Inflammatory macrophage treated with lipopolysaccharide for 1 hour (primary cell): Measurements from ENCODE around the gene SCRG1.
A peak's percentile ranks its signal among the peaks of the same experiment; 100 is the strongest.

Experiments used
- DNase-seq, 2 donors: peaks; one replicate each; pipeline ENCODE4 v3.0.0-alpha.2; 2020 to 2022

Gene SCRG1

DNA sequence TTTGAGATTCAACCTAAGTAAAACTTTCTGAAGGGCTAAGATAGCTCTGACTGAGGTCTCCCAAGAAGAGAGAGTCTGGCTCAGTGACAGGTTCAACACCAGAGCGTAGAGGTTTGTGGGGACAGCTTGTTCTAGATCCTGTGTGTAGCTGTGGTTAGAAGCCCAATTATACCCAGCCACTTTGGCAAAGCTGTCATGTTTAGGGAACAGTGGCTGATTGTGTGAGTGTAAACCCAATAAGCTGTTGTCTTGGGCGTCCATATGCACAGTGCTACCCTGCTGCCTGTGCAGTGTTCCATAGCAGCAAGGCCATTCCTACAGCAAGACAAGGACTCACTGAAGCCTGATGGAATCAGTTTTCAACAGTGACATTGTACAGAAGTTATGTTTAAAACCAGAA lies 11.2 kb upstream of the SCRG1 start:
- DNase-seq, result no peak

DNA sequence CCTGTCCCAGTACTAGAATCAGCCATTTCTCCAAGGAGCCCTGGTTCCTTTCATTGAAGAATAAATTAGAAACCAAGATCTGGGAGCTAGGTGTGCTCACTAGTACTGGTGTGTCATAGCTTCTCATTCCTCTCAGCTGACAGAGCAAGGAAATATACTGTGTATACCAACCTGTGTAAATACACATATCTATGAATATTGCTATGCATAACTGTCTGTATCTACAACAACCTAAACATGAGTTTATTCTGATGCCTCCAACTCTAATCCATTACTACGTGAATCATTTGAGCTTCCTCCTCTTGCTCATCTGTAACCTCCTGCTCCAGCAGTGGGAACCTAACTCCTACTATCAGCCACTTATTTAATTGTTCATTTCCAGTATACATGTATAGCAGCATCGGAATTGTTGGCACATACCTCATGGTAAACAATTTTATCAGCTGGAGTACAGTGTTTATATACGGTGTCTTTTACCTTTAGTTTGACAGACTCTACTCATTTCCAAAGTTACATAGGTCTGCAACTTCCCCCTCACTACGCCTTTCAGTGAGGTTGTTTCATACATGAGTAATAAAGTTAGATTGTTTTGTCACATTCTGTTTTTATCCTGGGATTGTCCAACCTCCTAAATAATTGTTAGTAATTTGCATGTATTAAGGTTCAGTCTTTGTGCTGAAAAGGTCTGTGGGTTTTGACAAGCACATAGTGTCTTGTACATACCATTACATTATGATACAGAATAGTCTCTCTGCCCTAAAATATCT lies 7.1 kb upstream of the SCRG1 start:
- DNase-seq, result no peak

DNA sequence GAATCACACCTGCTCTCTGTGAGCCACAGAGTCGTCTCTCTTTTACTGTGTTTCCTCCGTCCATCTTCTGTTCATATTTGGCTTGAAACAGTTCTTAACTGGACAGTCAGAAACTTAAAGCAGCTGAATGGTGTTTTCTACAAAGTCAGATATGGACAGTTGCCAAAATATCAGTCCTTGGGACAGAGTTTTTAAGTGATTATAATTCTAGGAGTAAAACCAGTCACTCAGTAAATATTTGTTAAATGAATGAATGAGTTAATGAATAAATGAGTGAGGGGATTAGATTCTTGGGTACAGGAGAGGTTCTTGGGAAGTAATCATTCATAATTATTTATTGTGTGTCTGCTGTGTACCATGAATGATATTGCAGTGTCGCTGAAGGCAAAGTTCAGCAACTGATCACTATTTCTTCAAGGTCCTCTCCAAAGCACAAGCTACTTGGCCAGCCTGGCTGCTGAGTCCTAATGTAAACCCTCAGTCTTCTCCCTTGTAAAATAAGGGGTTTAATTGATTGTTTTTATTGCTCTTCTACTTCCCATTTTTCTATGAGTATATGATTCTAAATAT lies 5.5 kb upstream of the SCRG1 start:
- DNase-seq, result no peak

DNA sequence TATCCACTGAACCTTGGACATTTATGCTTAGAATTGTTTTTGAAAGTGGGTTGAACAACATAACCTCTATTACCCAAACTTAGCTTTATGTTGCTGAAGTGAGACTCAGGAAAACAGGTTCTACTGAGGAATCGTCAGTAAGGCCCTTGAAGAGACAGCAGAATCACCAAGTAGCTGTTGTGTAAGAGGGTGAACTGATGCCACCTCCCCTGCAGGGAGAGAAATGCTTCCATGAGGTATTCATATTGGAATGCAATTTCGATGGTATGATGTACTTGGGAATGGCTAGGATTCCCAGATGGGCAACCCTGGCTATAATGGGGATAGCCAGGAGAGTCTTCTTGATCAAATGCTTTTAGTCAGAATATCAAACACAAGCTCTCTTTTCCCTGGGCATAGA lies 4.1 kb upstream of the SCRG1 start:
- DNase-seq, result no peak

DNA sequence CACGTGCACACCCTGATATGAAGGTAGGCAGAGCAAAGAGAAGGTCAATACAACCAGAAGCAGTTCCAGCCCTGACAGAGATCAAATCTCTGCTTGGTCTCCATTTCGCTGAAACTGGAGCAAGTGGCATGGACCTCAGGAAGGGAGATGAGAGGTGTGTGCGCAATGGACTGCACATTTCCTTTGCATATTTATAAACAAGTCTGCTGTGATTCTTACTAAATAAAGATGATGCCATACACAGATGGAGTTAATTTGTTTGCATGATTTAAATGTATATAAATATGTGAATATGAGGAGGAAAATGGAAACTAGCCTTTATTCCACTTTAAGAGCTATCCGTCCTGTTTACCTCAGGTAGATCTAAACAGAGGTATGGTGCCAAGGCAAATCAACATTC lies 2.1 kb upstream of the SCRG1 start:
- no peak for DNase-seq

DNA sequence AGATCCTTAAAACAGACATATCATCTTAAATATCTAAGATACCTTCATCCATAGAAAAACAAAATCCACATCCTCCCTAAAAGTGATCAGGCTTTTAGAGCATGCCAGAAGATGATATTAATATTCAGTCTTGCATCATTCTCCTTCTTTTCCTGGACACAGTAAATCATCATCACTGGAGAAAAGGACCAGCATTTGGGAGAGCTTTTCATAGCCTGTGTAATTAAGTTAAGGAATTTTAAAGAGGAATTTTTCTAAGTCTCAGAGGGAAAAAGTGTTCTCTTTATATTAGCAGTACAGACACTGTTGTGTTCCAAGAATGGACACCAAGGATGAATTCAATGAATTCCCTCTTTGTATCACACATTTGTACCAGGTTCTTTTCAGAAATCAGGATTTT lies 696 bp downstream of the SCRG1 start:
- DNase-seq, result no peak

DNA sequence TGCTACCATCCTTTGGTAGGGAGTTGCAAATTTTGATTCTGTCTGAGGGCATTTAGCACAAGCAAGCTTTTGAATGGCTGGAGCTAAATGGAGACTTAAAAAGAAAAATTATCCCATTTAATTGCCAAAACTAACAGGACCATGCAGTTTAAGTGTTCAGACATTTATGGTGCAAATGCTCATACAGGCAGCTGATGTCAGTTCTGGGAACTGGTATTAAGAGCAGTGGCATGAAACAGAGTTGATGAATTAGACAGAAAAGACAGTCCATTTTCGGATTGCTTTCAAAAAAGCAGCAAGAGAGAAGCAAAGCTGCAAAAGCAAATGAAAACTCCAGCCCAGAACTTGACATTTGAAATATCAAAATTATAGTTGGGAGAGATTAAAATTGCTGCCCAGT lies 1.3 kb downstream of the SCRG1 start:
- no peak for DNase-seq

DNA sequence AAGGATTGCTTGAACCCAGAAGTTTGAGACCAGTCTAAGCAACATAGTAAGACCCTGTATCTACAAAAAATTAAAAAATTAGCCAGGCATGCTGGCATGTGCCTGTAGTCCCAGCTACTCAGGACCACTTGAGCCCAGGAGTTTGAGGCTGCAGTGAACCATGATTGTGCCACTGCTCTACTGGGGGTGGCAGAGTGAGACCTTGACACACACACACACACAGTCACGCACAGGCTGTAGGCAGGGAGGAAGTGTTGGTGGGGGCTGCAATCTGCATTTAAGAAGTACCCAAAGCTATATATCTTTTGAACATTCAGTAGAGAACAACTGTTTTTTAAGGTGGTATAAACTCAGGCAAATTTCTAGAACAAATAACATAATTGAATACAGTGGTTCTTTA lies 7.2 kb downstream of the SCRG1 start:
- peak in 1 of 2 donors; percentile 22 for DNase-seq

DNA sequence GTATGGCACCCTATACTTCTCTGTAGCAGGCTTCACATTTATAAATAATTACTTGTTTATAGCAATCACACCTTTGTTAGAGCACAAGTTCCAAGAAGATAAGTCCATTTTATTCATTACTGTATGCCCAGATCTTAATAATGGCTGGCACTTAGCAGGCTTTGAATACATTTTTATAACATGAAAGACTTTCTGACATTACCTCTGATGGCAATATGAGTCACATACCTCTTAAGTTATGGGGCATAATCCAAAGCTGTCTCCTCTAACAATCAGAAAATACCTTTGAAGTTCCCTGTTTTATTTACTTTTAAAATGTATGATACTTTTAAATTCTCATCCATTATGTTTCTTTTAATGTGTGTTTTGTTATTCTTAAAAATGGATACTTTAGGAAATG lies 12.2 kb downstream of the SCRG1 start:
- DNase-seq, result no peak

DNA sequence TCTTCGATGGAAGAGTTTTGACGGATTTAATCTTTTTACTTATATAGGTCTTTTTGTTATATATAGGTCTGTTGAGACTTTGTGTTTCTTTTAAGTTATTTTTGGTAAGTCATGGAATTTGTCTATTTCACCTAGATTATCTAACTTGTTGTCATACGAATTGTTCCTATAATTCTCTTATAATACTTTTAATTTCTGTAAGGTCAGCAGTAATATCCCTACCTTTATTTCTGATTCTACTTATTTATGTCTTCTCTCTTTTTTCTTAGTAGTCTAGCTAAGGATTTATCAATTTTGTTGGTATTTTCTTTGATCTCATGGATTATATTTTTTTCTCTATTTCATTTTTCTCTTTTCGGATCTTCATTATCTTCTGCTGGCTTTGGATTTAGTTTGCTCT lies 16.6 kb downstream of the SCRG1 start:
- DNase-seq, result no peak

DNA sequence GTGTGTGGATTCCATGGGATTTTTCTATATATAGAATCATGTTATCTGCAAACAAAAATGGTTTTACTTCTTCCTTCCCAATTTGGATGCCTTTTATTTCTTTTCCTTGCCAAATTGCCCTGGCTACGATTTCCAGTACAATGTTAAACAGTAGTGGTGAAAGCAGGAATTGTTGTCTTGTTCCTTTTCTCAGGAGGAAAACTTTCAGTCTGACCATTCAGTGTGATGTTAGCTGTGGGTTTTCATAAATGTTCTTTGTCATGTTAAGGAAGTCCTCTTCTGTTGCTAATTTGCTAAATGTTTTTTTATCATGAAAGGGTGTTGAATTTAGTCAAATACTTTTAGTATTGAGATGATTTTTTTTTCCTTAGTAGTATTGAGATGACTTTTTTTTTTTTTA lies 17.3 kb downstream of the SCRG1 start:
- no peak for DNase-seq

DNA sequence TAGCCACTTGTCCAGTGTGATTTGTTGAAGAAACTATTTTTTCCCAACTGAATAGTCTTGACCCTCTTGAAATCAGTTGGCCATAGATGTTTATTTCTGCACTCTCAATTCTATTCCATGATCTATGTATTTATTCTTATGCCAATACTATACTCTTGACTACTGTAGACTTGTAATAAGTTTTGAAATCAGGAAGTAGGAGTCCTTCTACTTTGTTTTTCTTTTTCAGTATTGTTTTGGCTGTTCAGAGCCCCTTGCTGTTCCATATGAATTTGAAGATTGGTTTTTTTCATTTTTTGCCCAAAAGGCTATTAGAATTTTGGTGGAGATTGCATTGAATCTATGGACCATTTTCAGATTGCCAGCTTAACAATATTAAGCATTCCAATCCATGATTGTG lies 17.9 kb downstream of the SCRG1 start:
- no peak for DNase-seq

DNA sequence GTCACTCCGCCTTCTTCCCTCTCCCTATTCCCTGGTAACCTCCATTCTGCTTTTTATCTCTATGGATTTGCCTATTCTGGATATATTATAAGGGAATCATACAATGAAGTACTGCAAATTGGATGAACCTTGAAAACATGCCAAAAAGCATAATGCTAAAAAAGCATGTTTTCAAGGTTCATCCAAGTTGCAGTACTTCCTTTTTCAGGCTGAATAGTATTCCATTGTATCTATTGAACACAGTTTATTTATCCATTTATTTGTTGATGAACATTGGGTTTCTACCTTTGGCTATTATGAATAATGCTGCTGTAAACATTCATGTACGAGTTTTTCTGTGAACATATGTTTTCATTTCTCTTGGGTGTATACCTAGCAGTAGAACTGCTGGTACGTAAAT lies 19.0 kb downstream of the SCRG1 start:
- no peak for DNase-seq

DNA sequence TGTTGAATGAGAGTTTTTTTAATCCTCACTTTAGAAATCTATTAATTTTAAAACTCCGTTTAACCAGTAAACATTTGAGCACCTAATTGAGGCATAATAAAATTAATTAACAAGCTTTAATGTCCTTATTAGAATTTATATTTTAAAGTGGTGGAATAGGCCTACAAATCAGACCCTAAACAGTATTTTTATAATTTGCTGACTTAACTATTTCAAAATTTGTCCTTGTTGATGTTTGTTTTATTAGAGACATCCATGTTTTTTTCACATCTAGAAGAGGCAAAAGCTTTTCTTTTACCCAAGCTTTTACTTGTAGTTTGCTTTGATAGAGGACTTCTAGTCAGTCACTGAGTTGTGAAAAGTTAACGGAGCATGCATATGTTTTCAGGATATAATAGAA lies 24.3 kb downstream of the SCRG1 start:
- no peak for DNase-seq

DNA sequence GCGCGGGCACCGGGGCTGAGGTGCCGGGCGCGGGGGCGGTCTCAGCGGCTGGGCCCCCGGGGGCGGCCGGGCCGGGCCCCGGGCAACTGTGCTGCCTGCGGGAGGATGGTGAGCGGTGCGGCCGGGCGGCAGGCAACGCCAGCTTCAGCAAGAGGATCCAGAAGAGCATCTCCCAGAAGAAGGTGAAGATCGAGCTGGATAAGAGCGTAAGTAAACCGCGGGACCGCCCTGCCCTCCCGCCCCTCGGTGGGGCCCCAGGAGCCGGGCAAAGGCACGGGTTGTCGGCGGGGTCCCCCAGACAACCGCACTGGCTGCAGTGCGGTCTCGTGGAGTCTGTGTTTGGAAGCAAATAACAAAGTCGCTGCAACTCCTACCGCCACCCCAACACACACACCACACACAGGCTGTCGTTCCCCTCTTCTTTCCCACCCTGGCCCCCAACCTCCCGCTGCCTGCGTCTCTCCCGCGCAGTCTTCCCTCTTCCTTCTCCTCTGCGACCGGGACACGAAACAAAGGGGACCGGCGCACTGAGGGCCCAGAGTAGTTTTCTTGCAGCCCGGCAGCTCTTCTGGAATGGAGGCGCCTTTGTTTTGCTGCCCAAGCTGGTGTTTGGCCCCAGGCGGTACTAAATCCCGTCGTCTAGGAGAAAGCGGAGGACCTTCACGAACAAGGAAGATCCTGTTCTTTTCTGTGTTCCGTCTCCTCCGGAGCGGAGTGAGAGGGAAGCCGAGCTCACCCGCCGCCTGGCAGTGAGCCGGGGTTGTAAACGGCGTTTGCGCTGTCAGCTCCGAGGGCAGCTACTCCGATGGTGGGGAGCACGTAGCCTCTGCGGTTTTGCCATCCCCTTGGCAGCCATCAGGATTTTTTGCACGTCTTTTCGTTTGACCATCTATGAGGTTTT lies 27.4 kb downstream of the SCRG1 start:
- peak; percentile 56 to 65 for DNase-seq

DNA sequence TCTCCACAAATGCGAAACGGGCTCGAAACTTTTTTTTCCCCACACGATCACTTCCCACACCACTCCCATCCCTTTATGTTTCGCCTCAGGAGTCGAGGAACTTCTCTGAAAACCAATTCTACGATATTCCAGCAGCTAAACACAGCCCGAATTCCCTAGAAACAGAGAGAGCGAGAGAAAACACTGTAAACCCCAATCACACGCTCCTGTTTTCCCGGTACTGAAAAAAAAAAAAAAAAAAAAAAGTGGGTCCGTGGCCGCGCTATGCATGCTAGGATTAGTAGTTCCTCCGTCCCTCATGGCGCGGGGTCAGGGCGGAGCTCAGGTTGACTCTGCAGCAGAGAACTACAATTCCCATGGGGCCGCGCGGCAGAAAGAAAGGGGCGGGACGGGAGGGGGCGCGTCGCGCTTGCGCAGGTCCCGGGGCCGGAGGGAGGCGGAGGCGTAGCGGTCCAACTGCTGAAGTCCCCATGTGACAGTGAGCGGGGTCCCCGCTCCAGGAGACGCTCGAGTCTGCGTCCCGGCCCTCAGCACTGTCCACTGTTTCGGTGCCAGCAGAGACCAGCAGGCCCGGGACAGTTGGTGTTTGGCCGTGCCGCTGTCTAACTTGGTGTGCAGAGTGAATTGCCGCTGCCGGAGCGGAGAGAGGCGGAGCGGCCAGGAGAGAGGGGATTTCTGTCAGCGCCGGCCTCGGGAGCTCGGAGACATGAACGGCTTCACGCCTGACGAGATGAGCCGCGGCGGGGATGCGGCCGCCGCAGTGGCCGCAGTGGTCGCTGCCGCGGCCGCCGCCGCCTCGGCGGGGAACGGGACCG lies 28.2 kb downstream of the SCRG1 start, which contains the start of gene SAP30:
Gene SAP30 (plus strand): TSS at position 478 of the 815 bp plus-strand sequence. CDS start 229 bp downstream, at position 707.
- peak; percentile 96 to 98 for DNase-seq

DNA sequence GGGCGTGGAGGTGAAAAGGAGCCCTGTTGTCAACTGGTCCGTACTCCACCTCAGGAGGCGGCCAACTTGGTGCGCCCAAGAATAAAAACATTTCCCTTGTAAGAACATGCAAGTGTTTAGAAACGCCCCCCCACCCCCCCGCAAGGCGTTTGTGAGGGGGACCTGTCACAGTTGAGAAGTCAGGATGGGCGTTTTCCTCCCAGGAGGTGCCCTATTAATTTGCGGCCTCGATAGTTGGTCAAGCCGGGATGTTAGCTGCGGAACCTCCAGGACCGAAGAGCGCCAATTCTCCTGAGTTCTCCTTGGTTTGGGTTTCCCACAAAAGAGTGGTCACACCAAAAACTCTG lies 28.8 kb downstream of the SCRG1 start:
- DNase-seq, result no peak

DNA sequence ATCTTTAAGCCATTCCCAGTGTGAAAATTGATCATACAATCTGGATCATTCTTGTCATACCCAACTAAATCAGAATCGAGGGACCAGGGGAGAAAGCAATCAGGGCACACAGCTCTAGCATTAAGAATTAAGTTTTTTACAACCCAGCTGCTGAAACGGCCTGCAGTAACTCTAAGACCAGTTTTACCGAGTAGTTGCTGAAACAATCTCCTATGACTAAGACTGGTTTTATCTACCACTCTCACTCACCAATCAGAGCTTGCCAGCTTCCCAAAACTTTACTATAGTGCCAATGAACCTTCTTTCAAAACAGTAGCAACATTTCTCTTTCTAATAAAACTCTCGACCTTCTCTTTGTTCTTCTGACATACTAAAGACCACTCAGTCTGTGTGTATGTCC lies 31.0 kb downstream of the SCRG1 start:
- DNase-seq, result no peak

DNA sequence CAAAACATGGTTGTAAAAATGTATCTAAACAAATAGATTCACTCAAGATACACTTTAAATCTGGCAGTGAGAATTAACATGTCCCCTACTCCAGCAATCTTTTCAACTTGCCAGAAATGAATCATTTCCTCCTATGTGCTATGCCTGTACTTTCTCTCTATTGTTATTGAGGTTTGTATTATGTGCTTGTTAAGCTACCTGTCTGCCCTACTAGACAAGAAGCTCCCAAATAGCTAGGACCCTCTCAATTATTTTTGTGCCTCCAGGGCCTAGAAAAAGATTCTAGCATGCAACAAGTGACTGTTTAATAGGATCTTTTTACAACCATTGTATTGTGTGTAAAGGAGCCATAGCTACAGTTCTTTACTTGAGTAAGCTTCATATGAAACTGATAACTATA lies 31.6 kb downstream of the SCRG1 start:
- no peak for DNase-seq

DNA sequence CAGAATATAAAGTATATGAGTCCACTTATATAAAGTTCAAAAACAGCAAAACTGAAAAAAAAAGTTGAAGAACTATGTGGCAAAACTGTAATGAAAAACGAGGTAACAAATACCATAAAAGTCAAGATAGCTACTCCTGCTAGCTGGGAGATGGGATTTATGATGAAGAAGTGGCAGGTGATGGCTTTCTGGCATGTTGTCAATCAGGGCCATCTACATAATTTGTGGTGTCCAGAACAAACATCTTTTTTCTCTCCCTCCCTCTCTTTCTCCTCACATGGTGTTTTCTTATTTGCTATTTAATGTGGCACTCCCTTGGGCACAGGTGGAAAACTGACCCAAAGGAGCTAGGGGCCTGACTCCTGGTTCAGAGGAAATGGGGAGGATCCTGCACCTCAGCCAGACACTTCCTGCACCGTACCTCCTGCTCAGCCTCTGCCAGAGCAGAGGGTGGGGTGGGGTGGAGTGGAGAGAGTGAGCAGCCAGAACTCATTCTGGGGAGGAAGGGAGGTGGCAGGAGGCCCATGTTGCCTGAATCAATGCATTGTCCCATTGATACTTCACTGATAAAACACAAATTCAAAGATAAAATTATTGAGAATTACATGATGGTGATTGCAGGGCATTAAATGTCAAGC lies 33.4 kb downstream of the SCRG1 start:
- DNase-seq, result no peak

DNA sequence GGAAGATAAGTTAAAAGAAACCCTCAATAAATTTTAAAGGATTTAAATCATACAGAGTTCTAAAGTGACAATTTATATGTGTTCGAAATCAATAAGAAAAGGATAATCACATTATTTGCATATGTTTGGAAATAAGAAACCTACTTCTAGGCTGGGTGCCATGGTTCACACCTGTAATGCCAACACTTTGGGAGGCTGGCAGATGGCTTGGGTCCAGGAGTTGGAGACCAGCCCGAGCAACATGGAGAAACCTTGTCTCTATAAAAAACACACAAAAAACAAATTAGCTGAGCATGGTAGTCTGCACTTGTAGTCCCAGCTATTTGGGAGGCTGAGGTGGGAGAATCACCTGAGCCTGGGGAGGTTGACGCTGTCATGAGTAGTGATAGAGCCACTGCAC lies 36.2 kb downstream of the SCRG1 start:
- no peak for DNase-seq

DNA sequence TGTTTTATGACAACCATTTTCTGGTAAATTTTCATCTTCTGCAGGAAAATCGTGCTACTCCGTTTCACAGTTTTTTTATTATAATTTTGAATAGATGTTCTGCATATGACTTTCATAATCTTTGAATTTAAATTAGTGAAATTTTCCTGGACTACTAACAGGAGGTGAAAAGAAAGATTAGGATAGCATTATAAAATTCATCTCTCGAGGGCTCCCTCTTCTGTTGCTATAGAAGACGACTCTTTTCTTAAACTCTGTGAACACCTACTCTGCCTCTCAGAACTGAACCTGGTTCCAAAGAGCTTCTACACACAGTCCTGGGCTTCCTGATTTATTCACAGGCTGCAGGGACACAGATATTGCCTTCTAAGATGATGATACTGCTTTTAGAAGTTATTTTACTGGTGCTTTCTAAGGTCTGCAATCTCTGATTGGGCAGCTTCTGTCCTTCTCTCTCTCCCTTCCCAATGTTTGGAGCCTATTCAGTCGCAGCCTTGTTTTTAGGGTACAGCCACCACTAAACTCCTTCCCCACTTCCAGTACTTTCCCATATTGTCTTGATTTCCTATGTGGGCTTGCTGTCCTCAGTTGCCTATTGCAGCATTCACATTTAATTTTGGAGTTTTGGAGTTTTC lies 38.2 kb downstream of the SCRG1 start:
- no peak for DNase-seq
